GM19351 (cell line): ENCODE measurements around the gene SH3GLB2.
"Not testable (repeated sequence)": the region's sequence is repeated elsewhere in the genome, so short reads cannot be mapped to it uniquely, and the experiment has no call there.

ENCODE experiments used
- ATAC-seq: cut with Tn5 transposase; IDR thresholded peaks from one replicate; pipeline ENCODE4 v1.9.1; 2021; ENCODE audit warnings: mild to moderate bottlenecking, moderate library complexity; ENCODE audit not compliant: unreplicated experiment

SH3GLB2 gene

GRCh38 chr9:129054163-129054851 is 26.2 kb upstream of the SH3GLB2 start:
- ATAC-seq: no peak

GRCh38 chr9:129053020-129053419 is 24.9 kb upstream of the SH3GLB2 start:
- ATAC-seq: no peak

- ATAC-seq: no peak
These were observed 24.5 kb upstream of the SH3GLB2 start for GRCh38 chr9:129052592-129052991.

- no peak for ATAC-seq
These were observed 13.9 kb upstream of the SH3GLB2 start for GRCh38 chr9:129042016-129042415.

- ATAC-seq: no peak
These were observed 12.0 kb upstream of the SH3GLB2 start for GRCh38 chr9:129040113-129040643.

- ATAC-seq: no peak
These were observed 10.2 kb upstream of the SH3GLB2 start for GRCh38 chr9:129038109-129038852.

- ATAC-seq: no peak
These were observed 9.6 kb upstream of the SH3GLB2 start for GRCh38 chr9:129037767-129038098.

- no peak for ATAC-seq
These were observed 9.0 kb upstream of the SH3GLB2 start for GRCh38 chr9:129036923-129037766.

GRCh38 chr9:129036241-129036922 is 8.3 kb upstream of the SH3GLB2 start, which contains the start of gene MIGA2:
TSS of gene MIGA2 (plus strand) at chr9:129036626. CDS start at chr9:129040595, 3,969 bp downstream.
- peak; percentile 96 for ATAC-seq

- not testable (repeated sequence) for ATAC-seq
These were observed 7.7 kb upstream of the SH3GLB2 start for GRCh38 chr9:129035838-129036237.

GRCh38 chr9:129033216-129033615 is 5.1 kb upstream of the SH3GLB2 start:
- no peak for ATAC-seq

GRCh38 chr9:129032541-129033159 is 4.5 kb upstream of the SH3GLB2 start:
- ATAC-seq: no peak

- no peak for ATAC-seq
These were observed 3.4 kb upstream of the SH3GLB2 start for GRCh38 chr9:129031514-129031913.

- no peak for ATAC-seq
These were observed 2.1 kb upstream of the SH3GLB2 start for GRCh38 chr9:129030191-129030590.

- peak; percentile 47 for ATAC-seq
These were observed 393 bp downstream of the SH3GLB2 start for GRCh38 chr9:129027685-129028191.

- no peak for ATAC-seq
These were observed 877 bp downstream of the SH3GLB2 start for GRCh38 chr9:129027224-129027684.

- no peak for ATAC-seq
These were observed 1.5 kb downstream of the SH3GLB2 start for GRCh38 chr9:129026442-129027223.

- ATAC-seq: no peak
These were observed 4.3 kb downstream of the SH3GLB2 start for GRCh38 chr9:129023908-129024233.
